Liver (tissue), 3 donors: ENCODE results near the gene EPSTI1.

Experiments used
- TAF1 ChIP-seq: conservative IDR thresholded peaks from 2 replicates; pipeline ENCODE4 v1.6.1; 2016; ENCODE audit warnings: antibody characterized with exemption, mild to moderate bottlenecking
- TF ChIP-seq, protein P1 (sequence below): fragments of 150-350 bp; IDR thresholded peaks from 2 replicates; pipeline ENCODE4 v1.5.1; 2017; ENCODE audit warnings: improper control_type of control experiment, low read depth, low read length; ENCODE audit not compliant: missing input control
- donor health status: healthy.
- donor health status: healthy.

DNA sequence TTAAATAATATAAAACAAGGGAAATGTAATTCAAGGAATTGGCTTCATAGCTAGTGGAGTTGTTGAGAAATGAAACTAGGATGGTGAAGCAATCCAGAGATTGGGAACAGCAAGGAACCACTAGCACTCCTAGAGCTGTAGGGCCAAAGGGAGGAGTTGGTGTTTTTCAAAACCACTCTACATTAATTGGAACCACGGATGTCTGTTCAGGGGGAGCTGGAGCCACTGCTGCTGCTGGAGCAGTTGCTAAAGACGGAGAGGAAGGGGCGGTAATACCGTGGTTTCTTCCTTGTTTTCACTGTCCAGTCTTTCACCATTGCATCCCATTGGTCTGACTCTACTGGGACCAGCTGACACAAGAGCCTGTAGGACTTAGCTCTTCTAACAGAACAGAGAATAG lies 39.8 kb upstream of the EPSTI1 start:
- no peak for TF ChIP-seq TAF1
- TF ChIP-seq, protein P1, sequence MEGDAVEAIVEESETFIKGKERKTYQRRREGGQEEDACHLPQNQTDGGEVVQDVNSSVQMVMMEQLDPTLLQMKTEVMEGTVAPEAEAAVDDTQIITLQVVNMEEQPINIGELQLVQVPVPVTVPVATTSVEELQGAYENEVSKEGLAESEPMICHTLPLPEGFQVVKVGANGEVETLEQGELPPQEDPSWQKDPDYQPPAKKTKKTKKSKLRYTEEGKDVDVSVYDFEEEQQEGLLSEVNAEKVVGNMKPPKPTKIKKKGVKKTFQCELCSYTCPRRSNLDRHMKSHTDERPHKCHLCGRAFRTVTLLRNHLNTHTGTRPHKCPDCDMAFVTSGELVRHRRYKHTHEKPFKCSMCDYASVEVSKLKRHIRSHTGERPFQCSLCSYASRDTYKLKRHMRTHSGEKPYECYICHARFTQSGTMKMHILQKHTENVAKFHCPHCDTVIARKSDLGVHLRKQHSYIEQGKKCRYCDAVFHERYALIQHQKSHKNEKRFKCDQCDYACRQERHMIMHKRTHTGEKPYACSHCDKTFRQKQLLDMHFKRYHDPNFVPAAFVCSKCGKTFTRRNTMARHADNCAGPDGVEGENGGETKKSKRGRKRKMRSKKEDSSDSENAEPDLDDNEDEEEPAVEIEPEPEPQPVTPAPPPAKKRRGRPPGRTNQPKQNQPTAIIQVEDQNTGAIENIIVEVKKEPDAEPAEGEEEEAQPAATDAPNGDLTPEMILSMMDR: no peak
